Chondrocyte (in vitro differentiated cells): ENCODE results near the gene PAK5. TPM values are rescaled to one million over a fixed set of nuclear protein-coding genes. Genes with fewer than 3 reads are reported as not detected.

Experiments
- DNase-seq: peaks from one replicate; pipeline ENCODE4 v3.0.0; 2021; ENCODE audit warnings: mixed read lengths, low spot score
- H3K27ac Mint-ChIP-seq: one replicate; pipeline ENCODE4 v1.8.0; 2021; ENCODE audit warnings: mild to moderate bottlenecking, moderate library complexity, mixed read lengths; ENCODE audit not compliant: unreplicated experiment
- H3K27me3 Mint-ChIP-seq: 2 replicates; pipeline ENCODE4 v1.8.0; 2021; ENCODE audit warnings: low read depth, mixed read lengths
- H3K36me3 Mint-ChIP-seq: 2 replicates; pipeline ENCODE4 v1.8.0; 2021; ENCODE audit warnings: low read depth, mixed read lengths
- H3K4me1 Mint-ChIP-seq: 2 replicates; pipeline ENCODE4 v1.8.0; 2021; ENCODE audit warnings: low read depth, mild to moderate bottlenecking, mixed read lengths
- H3K4me3 Mint-ChIP-seq: one replicate; pipeline ENCODE4 v1.8.0; 2021; ENCODE audit warnings: mild to moderate bottlenecking, moderate library complexity, mixed read lengths; ENCODE audit not compliant: unreplicated experiment
- H3K9me3 Mint-ChIP-seq: 2 replicates; pipeline ENCODE4 v1.8.0; 2021; ENCODE audit warnings: low read depth, mixed read lengths
- CTCF ChIP-seq: fragments of 200-600 bp; sonication (generic); IDR thresholded peaks from 2 replicates; pipeline ENCODE4 v1.5.0; 2021; ENCODE audit warnings: antibody characterized with exemption, mild to moderate bottlenecking, moderate library complexity
- total RNA-seq: library from RNA; stranded (reverse); gene quantifications from 3 replicates; pipeline ENCODE4 v1.2.1, GENCODE V29; 2021

Gene PAK5
- total RNA-seq, 1 donor from 2014 or later, result not detected

DNA sequence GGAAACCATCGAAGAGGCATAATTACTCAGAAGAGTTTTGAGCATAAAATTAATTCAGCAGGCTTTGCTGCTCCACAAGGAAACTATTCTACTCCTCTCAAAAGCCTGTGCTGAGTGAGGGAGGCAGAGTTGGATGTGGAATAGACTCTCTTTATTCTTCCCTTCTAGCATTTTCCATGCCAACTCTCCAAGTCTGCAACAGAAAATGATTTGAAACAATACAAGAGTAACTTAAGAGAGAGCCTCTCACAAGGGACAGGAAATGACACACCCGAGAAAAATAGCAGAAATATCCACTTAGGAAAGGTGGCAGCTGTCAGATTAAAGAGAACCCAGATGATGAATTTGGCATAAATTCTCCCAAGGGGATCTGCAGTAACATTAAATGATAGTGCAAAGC, 350.8 kb downstream of the PAK5 start:
- Mint-ChIP-seq H3K27me3 (no peaks in the 10 kb centered on the region), H3K4me3 (no peak overlapping the region), H3K9me3 (no peaks in the 10 kb centered on the region), H3K4me1 (peaks cover 30% of the 10 kb centered on the region), H3K36me3 (no peaks in the 10 kb centered on the region), H3K27ac (no peak overlapping the region)
- no peak for DNase-seq
- no peak for TF ChIP-seq CTCF

Other genes starting within 250 kb of the PAK5 start
- 0.46 to 0.90 TPM (median 0.77 TPM) in 3 replicates for gene ANKEF1, start 195.9 kb upstream of the PAK5 start, total RNA-seq